Endothelial cell of umbilical vein (primary cell): ENCODE results near the gene CRYGS.

Experiments
- EZH2 ChIP-seq: IDR thresholded peaks from 2 replicates; pipeline ENCODE4 v1.6.1; 2012; ENCODE audit warnings: borderline replicate concordance, low read depth, mild to moderate bottlenecking, moderate library complexity, low read length, inconsistent platforms; ENCODE audit not compliant: severe bottlenecking
- FOS ChIP-seq: IDR thresholded peaks from 2 replicates; pipeline ENCODE4 v1.6.1; 2011; ENCODE audit warnings: mild to moderate bottlenecking, low read length, moderate library complexity, borderline replicate concordance; ENCODE audit not compliant: insufficient read depth
- GATA2 ChIP-seq: IDR thresholded peaks from 2 replicates; pipeline ENCODE4 v1.7.0; 2011; ENCODE audit warnings: low read depth, mild to moderate bottlenecking, moderate library complexity, mixed read lengths, low read length; ENCODE audit not compliant: insufficient read length, insufficient read depth
- MYC ChIP-seq: IDR thresholded peaks from one replicate; pipeline ENCODE4 v1.6.1; 2011; ENCODE audit warnings: mild to moderate bottlenecking, low read depth, low read length
- POLR2A ChIP-seq: IDR thresholded peaks from 2 replicates; pipeline ENCODE4 v1.6.1; 2012; ENCODE audit warnings: low read depth, mild to moderate bottlenecking, control low read depth, low read length
- POLR2AphosphoS5 ChIP-seq: IDR thresholded peaks from 2 replicates; pipeline ENCODE4 v1.6.1; 2012; ENCODE audit warnings: low read depth, mild to moderate bottlenecking, control low read depth, low read length, moderate library complexity; ENCODE audit not compliant: insufficient read depth
- TF ChIP-seq, protein P1 (sequence below), 2 donors: IDR thresholded peaks; 1 replicate in 1 of 2; 2 replicates in 1 of 2; pipeline ENCODE4 v1.5.1; 2011; ENCODE audit warnings: low read length in 2 of 2, mild to moderate bottlenecking in 2 of 2, moderate library complexity in 2 of 2, control low read depth in 1 of 2, inconsistent platforms in 1 of 2, low read depth in 1 of 2; ENCODE audit not compliant: insufficient read depth in 1 of 2; ENCODE audit errors: extremely low read depth in 1 of 2
- TF ChIP-seq, protein P2 (sequence below): IDR thresholded peaks from 2 replicates; pipeline ENCODE4 v1.6.1; 2011; ENCODE audit not compliant: insufficient read depth, insufficient read length

DNA sequence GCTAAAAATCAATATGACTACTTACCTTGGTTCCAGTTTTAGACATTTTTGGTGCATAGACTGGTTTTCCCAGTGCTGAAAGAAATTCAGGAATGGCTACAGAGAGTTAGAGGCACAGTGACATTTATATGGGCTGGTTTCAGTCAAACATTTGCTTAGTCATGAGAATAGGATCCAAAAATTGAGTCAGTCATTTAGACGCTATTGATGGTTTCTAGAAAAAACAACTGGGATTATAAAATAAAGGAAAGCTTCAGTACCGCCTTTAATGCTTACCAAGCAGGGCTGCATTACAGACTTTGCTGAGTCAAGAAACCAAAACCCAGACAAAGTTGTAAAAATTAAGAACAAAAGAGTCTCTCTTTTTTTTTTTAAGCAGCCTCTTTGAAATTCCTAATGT is at the start of gene CRYGS:
- TF ChIP-seq, protein P1, sequence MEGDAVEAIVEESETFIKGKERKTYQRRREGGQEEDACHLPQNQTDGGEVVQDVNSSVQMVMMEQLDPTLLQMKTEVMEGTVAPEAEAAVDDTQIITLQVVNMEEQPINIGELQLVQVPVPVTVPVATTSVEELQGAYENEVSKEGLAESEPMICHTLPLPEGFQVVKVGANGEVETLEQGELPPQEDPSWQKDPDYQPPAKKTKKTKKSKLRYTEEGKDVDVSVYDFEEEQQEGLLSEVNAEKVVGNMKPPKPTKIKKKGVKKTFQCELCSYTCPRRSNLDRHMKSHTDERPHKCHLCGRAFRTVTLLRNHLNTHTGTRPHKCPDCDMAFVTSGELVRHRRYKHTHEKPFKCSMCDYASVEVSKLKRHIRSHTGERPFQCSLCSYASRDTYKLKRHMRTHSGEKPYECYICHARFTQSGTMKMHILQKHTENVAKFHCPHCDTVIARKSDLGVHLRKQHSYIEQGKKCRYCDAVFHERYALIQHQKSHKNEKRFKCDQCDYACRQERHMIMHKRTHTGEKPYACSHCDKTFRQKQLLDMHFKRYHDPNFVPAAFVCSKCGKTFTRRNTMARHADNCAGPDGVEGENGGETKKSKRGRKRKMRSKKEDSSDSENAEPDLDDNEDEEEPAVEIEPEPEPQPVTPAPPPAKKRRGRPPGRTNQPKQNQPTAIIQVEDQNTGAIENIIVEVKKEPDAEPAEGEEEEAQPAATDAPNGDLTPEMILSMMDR (IDR thresholded peaks at IDR 0.05; ENCODE audit: extremely low read depth in 1 of 2, insufficient read depth in 1 of 2, low read depth in 1 of 2, low read length in 2 of 2) = no peak
- TF ChIP-seq POLR2A (no peak), GATA2 (no peak), FOS (no peak), EZH2 (no peak), MYC (no peak), POLR2AphosphoS5 (no peak)
- TF ChIP-seq, protein P2, sequence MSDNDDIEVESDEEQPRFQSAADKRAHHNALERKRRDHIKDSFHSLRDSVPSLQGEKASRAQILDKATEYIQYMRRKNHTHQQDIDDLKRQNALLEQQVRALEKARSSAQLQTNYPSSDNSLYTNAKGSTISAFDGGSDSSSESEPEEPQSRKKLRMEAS = no peak
